HG02852 (cell line): ENCODE results near the gene SLC20A1.
A peak's percentile ranks its signal among the peaks of the same experiment; 100 is the strongest.

Source experiments
- ATAC-seq: cut with Tn5 transposase; IDR thresholded peaks from one replicate; pipeline ENCODE4 v1.9.1; 2021; ENCODE audit warnings: mild to moderate bottlenecking, moderate library complexity; ENCODE audit not compliant: unreplicated experiment

Gene SLC20A1

GRCh38 chr2:112674229-112674628, 28.5 kb downstream of the SLC20A1 start:
- no peak for ATAC-seq

GRCh38 chr2:112679484-112679883, 33.7 kb downstream of the SLC20A1 start:
- ATAC-seq: no peak

- no peak for ATAC-seq
These were observed 34.9 kb downstream of the SLC20A1 start for GRCh38 chr2:112680666-112681101.

GRCh38 chr2:112682101-112682500, 36.4 kb downstream of the SLC20A1 start:
- ATAC-seq: no peak

GRCh38 chr2:112683550-112684414, 38.0 kb downstream of the SLC20A1 start:
- ATAC-seq: no peak

- no peak for ATAC-seq
These were observed 38.7 kb downstream of the SLC20A1 start for GRCh38 chr2:112684415-112684775.

GRCh38 chr2:112685271-112685884, 39.6 kb downstream of the SLC20A1 start:
- ATAC-seq: no peak

GRCh38 chr2:112686348-112687217, 40.8 kb downstream of the SLC20A1 start:
- no peak for ATAC-seq

- ATAC-seq: no peak
These were observed 41.8 kb downstream of the SLC20A1 start for GRCh38 chr2:112687522-112687921.

- ATAC-seq: no peak
These were observed 42.5 kb downstream of the SLC20A1 start for GRCh38 chr2:112688086-112688880.

GRCh38 chr2:112690853-112691401, 45.2 kb downstream of the SLC20A1 start:
- ATAC-seq: peak; percentile 52

GRCh38 chr2:112691881-112692281, 46.1 kb downstream of the SLC20A1 start:
- no peak for ATAC-seq

GRCh38 chr2:112692495-112692911, 46.8 kb downstream of the SLC20A1 start:
- ATAC-seq: peak; percentile 80

- no peak for ATAC-seq
These were observed 47.2 kb downstream of the SLC20A1 start for GRCh38 chr2:112692918-112693317.

- no peak for ATAC-seq
These were observed 47.9 kb downstream of the SLC20A1 start for GRCh38 chr2:112693596-112693995.

GRCh38 chr2:112694182-112694581, 48.4 kb downstream of the SLC20A1 start:
- ATAC-seq: no peak

- ATAC-seq: no peak
These were observed 53.2 kb downstream of the SLC20A1 start for GRCh38 chr2:112698834-112699515.

- ATAC-seq: no peak
These were observed 54.4 kb downstream of the SLC20A1 start for GRCh38 chr2:112699984-112700667.

GRCh38 chr2:112701052-112701451, 55.3 kb downstream of the SLC20A1 start:
- ATAC-seq: no peak
